Endodermal cell (in vitro differentiated cells): Measurements from ENCODE around the gene AGBL1. TPM values are rescaled to one million over a fixed set of nuclear protein-coding genes. Genes with fewer than 3 reads are reported as not detected.

Source experiments
- DNase-seq: peaks from one replicate; pipeline ENCODE4 v3.0.0-alpha.2; 2017
- H3K27ac ChIP-seq: 2 replicates; pipeline ENCODE4 v1.5.1; 2013; ENCODE audit warnings: mild to moderate bottlenecking, low read depth, low read length, moderate library complexity
- H3K27me3 ChIP-seq: 2 replicates; pipeline ENCODE4 v1.6.1; 2013; ENCODE audit warnings: mild to moderate bottlenecking, low read length, moderate library complexity; ENCODE audit not compliant: insufficient read depth, control insufficient read depth, poor library complexity, severe bottlenecking
- H3K36me3 ChIP-seq: 2 replicates; pipeline ENCODE4 v1.7.0; 2013; ENCODE audit warnings: mild to moderate bottlenecking, low read length, moderate library complexity; ENCODE audit not compliant: control insufficient read depth, insufficient read depth
- H3K4me1 ChIP-seq: one replicate; pipeline ENCODE4 v1.7.0; 2013; ENCODE audit warnings: low read length; ENCODE audit not compliant: control insufficient read depth, insufficient read depth
- H3K4me3 ChIP-seq: 2 replicates; pipeline ENCODE4 v1.5.1; 2013; ENCODE audit warnings: mild to moderate bottlenecking, low read length, moderate library complexity
- H3K9ac ChIP-seq: 2 replicates; pipeline ENCODE4 v1.6.1; 2013; ENCODE audit warnings: mild to moderate bottlenecking, low read length, moderate library complexity; ENCODE audit not compliant: poor library complexity, severe bottlenecking; ENCODE audit errors: extremely low read depth
- H3K9me3 ChIP-seq: 2 replicates; pipeline ENCODE4 v1.6.1; 2013; ENCODE audit warnings: mild to moderate bottlenecking, low read length, moderate library complexity; ENCODE audit not compliant: control insufficient read depth
- H3K27ac Mint-ChIP-seq: 2 replicates; pipeline ENCODE4 v1.8.0; 2020; ENCODE audit warnings: mixed read lengths
- H3K27me3 Mint-ChIP-seq: 2 replicates; pipeline ENCODE4 v1.8.0; 2021; ENCODE audit warnings: mild to moderate bottlenecking, mixed read lengths; ENCODE audit not compliant: insufficient read depth
- H3K36me3 Mint-ChIP-seq: 2 replicates; pipeline ENCODE4 v1.8.0; 2020; ENCODE audit warnings: low read depth, mixed read lengths
- H3K4me1 Mint-ChIP-seq: 2 replicates; pipeline ENCODE4 v1.8.0; 2020; ENCODE audit warnings: mixed read lengths
- H3K4me3 Mint-ChIP-seq: 2 replicates; pipeline ENCODE4 v1.8.0; 2020; ENCODE audit warnings: mild to moderate bottlenecking, moderate library complexity, mixed read lengths
- H3K9me3 Mint-ChIP-seq: 2 replicates; pipeline ENCODE4 v1.8.0; 2020; ENCODE audit warnings: mild to moderate bottlenecking, mixed read lengths
- CTCF ChIP-seq: fragments of 200-600 bp; sonication (generic); conservative IDR thresholded peaks from 2 replicates; pipeline ENCODE4 v1.5.0; 2021; ENCODE audit warnings: antibody characterized with exemption, mild to moderate bottlenecking
- WGBS, 2 experiments: methylation state at CpG; one replicate each; pipeline versions ENCODE4 v1.1.5 to v1.1.7; 2013; ENCODE audit warnings: missing lambda C conversion rate in 2 of 2, mixed read lengths in 1 of 2; ENCODE audit not compliant: insufficient coverage in 1 of 2, insufficient read length in 1 of 2; 5-methylcytosine and 5-hydroxymethylcytosine counted together
- total RNA-seq, 2 donors: library from RNA; stranded (reverse); fragmentation: NEBNext Ultra II Directional in 1 of 2; extraction: Animal tissue kit (Norgen Biotek cat#: 25700) in 1 of 2; gene quantifications; 2 replicates in 1 of 2; 3 replicates in 1 of 2; pipeline ENCODE4 v1.2.1, GENCODE V29; 2021

AGBL1 gene
- total RNA-seq, 2 donors from 2014 or later, result 0.07 to 0.11 TPM

GRCh38 chr15:86154705-86155104 lies 75.0 kb downstream of the AGBL1 start:
- WGBS, 2 experiments, result 40 to 89% methylated on average over 1 of the region's 1 CpG
- Histone ChIP-seq H3K9ac (no peak overlapping the region), H3K27ac (no peak overlapping the region), H3K27me3 (no peaks in the 10 kb centered on the region), H3K9me3 (no peaks in the 10 kb centered on the region), H3K36me3 (no peaks in the 10 kb centered on the region), H3K4me3 (no peak overlapping the region), H3K4me1 (no peaks in the 10 kb centered on the region)
- peaks cover 25% of the 10 kb centered on the region for H3K9me3 Mint-ChIP-seq
- DNase-seq, result no peak
- no peak overlapping the region for H3K4me3 Mint-ChIP-seq
- TF ChIP-seq CTCF, result no peak
- no peaks in the 10 kb centered on the region for H3K4me1 Mint-ChIP-seq
- peaks cover 2% of the 10 kb centered on the region for H3K27me3 Mint-ChIP-seq
- no peak overlapping the region for H3K27ac Mint-ChIP-seq
- H3K36me3 Mint-ChIP-seq, result no peaks in the 10 kb centered on the region

- H3K27ac ChIP-seq, result no peak overlapping the region
- H3K9ac ChIP-seq, result no peak overlapping the region
- H3K9me3 ChIP-seq, result no peaks in the 10 kb centered on the region
- H3K27me3 Mint-ChIP-seq, result no peaks in the 10 kb centered on the region
- TF ChIP-seq CTCF, result no peak
- peaks cover 19% of the 10 kb centered on the region for H3K9me3 Mint-ChIP-seq
- H3K4me3 Mint-ChIP-seq, result no peak overlapping the region
- no peaks in the 10 kb centered on the region for H3K36me3 ChIP-seq
- DNase-seq, result no peak
- no peaks in the 10 kb centered on the region for H3K27me3 ChIP-seq
- peaks cover under 1% of the 10 kb centered on the region for H3K4me1 Mint-ChIP-seq
- no peaks in the 10 kb centered on the region for H3K4me1 ChIP-seq
- H3K36me3 Mint-ChIP-seq, result no peaks in the 10 kb centered on the region
- WGBS, 2 experiments, result 85 to 90% methylated on average over 2 to 3 of the region's 3 CpGs
- no peak overlapping the region for H3K4me3 ChIP-seq
- no peak overlapping the region for H3K27ac Mint-ChIP-seq
These were observed 75.9 kb downstream of the AGBL1 start for GRCh38 chr15:86155551-86155950.

GRCh38 chr15:86157606-86158293 lies 78.1 kb downstream of the AGBL1 start:
- H3K36me3 Mint-ChIP-seq, result no peaks in the 10 kb centered on the region
- H3K9me3 Mint-ChIP-seq, result peaks cover 4% of the 10 kb centered on the region
- H3K27me3 ChIP-seq, result no peaks in the 10 kb centered on the region
- no peak overlapping the region for H3K4me3 ChIP-seq
- no peak overlapping the region for H3K27ac Mint-ChIP-seq
- peaks cover 15% of the 10 kb centered on the region for H3K4me1 Mint-ChIP-seq
- no peak overlapping the region for H3K9ac ChIP-seq
- no peaks in the 10 kb centered on the region for H3K9me3 ChIP-seq
- DNase-seq, result no peak
- H3K27ac ChIP-seq, result no peak overlapping the region
- no peaks in the 10 kb centered on the region for H3K36me3 ChIP-seq
- WGBS, 2 experiments, result 89 to 95% methylated on average over 6 of the region's 6 CpGs
- H3K27me3 Mint-ChIP-seq, result peaks cover 5% of the 10 kb centered on the region
- TF ChIP-seq CTCF, result no peak
- H3K4me3 Mint-ChIP-seq, result no peak overlapping the region
- peaks cover 8% of the 10 kb centered on the region for H3K4me1 ChIP-seq
